ENCODE measurements around the gene CCL19. TPM values are rescaled to one million over a fixed set of nuclear protein-coding genes. Genes with fewer than 3 reads are reported as not detected.

Gene CCL19
- total and polyA plus RNA-seq, 2 of the 8 experiments (the other 6 are each of a cell fraction or from before 2014, with no cell fraction given) = not detected

DNA sequence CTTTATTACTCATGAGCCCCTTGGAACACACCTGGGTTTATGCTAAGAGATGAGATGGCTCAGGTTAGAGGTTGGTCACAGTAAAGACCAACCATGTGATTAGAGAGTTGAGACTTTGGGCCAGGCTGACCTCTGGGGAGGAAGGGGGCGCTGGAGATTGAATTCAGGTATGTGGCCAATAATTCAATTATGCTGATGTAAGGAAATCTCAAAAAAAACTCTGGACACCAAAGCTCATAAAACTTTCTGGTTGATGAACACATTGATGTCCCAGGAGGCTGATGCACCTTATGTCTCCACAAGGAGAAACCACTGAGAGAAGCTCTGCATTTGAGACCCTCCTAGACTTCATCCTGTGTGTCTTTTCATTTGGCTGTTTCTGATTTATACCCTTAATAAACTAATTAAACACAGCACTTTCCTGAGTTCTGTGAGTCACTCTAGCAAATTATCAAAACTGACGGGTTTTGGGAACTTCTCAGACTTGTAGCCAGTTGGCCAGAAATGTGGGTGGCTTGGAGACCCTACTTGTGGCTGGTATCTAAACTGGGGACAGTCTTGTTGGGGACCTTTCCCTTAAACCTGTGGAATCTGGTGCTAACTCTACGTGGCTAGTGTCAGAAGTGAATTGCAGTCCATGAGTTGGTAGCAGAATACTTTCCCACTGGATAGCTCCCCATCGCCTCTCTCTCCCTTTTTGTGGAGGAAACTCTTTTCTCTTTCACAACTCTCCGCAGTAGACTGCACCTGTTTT lies 21.1 kb downstream of the CCL19 start (continued):
- no peak for TF ChIP-seq FOSL1 (IDR thresholded peaks at IDR 0.05; ENCODE audit: insufficient read depth, low read depth, low read length)
